SJCRH30 (cell line): ENCODE measurements around the gene CRYGD. TPM values are rescaled to one million over a fixed set of nuclear protein-coding genes. Genes with fewer than 3 reads are reported as not detected.

Experiments used
- DNase-seq, 2 experiments: peaks; one replicate each; pipeline ENCODE4 v3.0.0-alpha.2; 2015 to 2020
- H3K27ac ChIP-seq: fragments of 250-450 bp; sonication (Bioruptor Pico); 2 replicates; pipeline ENCODE4 v1.5.1; 2020; ENCODE audit warnings: mild to moderate bottlenecking, moderate library complexity
- H3K27me3 ChIP-seq: fragments of 250-450 bp; sonication (Bioruptor Pico); 2 replicates; pipeline ENCODE4 v1.5.1; 2020; ENCODE audit warnings: mild to moderate bottlenecking, moderate library complexity
- H3K36me3 ChIP-seq: fragments of 250-450 bp; sonication (Bioruptor Pico); 2 replicates; pipeline ENCODE4 v1.5.1; 2020; ENCODE audit warnings: mild to moderate bottlenecking, moderate library complexity
- H3K4me1 ChIP-seq: fragments of 250-450 bp; sonication (Bioruptor Pico); 2 replicates; pipeline ENCODE4 v1.5.1; 2020; ENCODE audit warnings: mild to moderate bottlenecking, moderate library complexity
- H3K4me3 ChIP-seq: fragments of 250-450 bp; sonication (Bioruptor Pico); 2 replicates; pipeline ENCODE4 v1.5.1; 2020; ENCODE audit warnings: mild to moderate bottlenecking, moderate library complexity
- H3K9me3 ChIP-seq: fragments of 250-450 bp; sonication (Bioruptor Pico); replicated peaks from 2 replicates; pipeline ENCODE4 v1.5.1; 2020; ENCODE audit warnings: mild to moderate bottlenecking, moderate library complexity
- total RNA-seq: library from RNA; depleted of rRNA; stranded (reverse); fragments of >200 nt; shearing (Covaris generic); gene quantifications from 2 replicates; pipeline ENCODE4 v1.2.3, GENCODE V29; 2014; rRNA removed

Gene CRYGD
- total RNA-seq, 1 experiment from 2014 or later: not detected

DNA sequence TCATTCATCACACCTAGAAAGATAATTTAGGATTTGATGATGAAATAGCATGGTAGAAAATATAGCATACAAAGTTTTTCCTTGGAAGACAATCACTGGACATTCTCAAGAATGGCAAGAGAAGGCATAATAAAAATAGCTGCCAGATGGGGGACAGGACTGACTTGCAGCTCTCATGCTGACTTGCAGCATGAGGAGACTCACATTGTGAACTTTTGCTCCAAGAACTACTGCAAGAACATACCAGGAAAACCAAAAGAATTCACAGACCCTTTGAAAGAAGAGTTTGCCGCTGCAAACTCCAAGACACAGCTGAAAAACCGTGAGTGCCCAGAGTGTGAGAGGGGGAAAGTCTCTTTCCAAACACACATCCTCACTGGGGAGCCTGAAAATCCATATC is 47.0 kb downstream of the CRYGD start:
- Histone ChIP-seq H3K9me3 (no peaks in the 10 kb centered on the region), H3K36me3 (no peaks in the 10 kb centered on the region), H3K4me1 (no peaks in the 10 kb centered on the region), H3K4me3 (no peak overlapping the region), H3K27me3 (no peaks in the 10 kb centered on the region), H3K27ac (no peak overlapping the region)
- DNase-seq: no peak

DNA sequence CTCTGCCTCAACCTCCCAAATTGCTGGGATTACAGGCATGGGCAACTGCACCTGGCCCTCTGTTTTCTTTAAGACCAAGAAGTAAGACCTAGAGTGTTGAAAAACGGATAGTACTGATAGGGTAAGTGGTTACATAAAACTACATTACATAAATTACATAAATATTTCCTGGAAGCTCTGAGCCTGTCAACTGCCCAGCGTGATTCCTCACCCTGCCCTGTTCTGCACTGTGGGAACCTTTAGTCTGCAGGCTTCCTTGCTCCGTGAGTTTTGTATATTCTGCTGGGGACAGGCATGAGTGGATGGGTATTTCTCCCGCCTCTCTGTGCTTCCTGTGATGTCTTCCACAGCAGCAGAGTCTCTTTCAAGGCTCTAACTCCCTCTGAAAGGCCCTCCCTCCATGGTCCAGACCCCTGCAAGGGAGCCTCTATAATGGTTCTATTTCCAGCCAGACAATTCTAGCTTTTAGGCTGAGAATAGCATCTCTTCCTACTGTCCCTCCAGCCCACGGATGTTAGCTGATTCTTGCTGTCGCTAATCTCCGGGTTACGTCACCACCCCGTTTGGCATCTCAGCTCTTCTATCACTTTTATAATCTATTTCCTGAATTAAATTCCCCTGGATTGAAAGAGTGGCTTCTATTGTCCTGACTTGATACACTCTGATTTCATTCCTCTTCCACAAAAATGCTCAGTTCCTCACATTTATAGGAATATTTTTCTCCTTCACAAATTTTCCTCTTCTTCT is 49.5 kb downstream of the CRYGD start:
- Histone ChIP-seq H3K36me3 (no peaks in the 10 kb centered on the region), H3K27me3 (no peaks in the 10 kb centered on the region), H3K4me1 (no peaks in the 10 kb centered on the region), H3K27ac (no peak overlapping the region), H3K9me3 (no peaks in the 10 kb centered on the region), H3K4me3 (no peak overlapping the region)
- no peak for DNase-seq

DNA sequence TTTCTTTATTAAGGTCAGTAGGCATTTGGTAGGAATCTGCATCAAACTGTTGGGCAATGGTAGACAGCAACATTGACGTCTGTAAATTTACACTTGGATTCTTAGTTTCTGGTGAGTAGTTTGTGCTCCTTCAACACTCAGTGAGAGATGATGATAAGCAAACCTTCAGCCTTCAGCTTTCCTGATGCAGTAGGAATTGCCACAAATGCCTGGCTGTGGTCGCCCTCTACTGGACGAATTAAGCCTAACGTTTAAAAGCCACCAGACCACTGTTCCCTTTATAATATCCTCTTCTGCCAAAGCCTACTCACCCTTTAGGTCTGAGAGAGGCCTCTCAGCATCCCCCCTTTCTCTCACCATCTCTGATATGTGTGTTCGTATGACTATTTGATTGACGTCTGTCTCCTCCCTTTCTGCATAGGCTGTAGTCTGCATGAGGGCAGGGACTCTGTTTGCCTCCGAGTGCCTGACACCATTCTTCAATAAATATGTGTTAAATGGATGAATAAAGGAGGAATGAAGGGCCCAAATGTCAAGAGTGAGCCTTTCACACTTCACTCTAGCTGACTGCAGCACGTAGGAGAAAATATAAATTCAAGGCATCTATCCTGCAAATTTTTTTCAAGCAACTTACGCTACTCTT is 52.0 kb downstream of the CRYGD start:
- Histone ChIP-seq H3K27me3 (no peaks in the 10 kb centered on the region), H3K36me3 (no peaks in the 10 kb centered on the region), H3K9me3 (no peaks in the 10 kb centered on the region), H3K4me1 (no peaks in the 10 kb centered on the region), H3K27ac (no peak overlapping the region), H3K4me3 (no peak overlapping the region)
- peak; percentile 52 to 81 for DNase-seq

Other genes with a start within 250 kb of the CRYGD start
- 5.1 and 6.1 TPM in 2 replicates for gene PLEKHM3, start 99.0 kb downstream of the CRYGD start, total RNA-seq
- not detected in 2 replicates for gene CRYGC, start 5.3 kb upstream of the CRYGD start, total RNA-seq
- gene CRYGB, start 21.6 kb upstream of the CRYGD start, total RNA-seq: not detected in 2 replicates
- gene CRYGA, start 39.1 kb upstream of the CRYGD start, total RNA-seq: not detected in 2 replicates
- not detected in 2 replicates for gene C2orf80, start 65.5 kb upstream of the CRYGD start, total RNA-seq
- gene IDH1, start 130.5 kb upstream of the CRYGD start, total RNA-seq: 61.1 and 66.4 TPM in 2 replicates
- gene PIKFYVE, start 141.7 kb upstream of the CRYGD start, total RNA-seq: 34.2 and 36.6 TPM in 2 replicates